Panc1 (cell line): Measurements from ENCODE around the gene PNLDC1.

ENCODE experiments used
- POLR2AphosphoS5 ChIP-seq: IDR thresholded peaks from 2 replicates; pipeline ENCODE4 v1.6.1; 2012; ENCODE audit warnings: mild to moderate bottlenecking, low read depth, low read length, moderate library complexity
- SIN3A ChIP-seq: IDR thresholded peaks from 2 replicates; pipeline ENCODE4 v1.6.1; 2012; ENCODE audit warnings: low read depth, mild to moderate bottlenecking, low read length, moderate library complexity, borderline replicate concordance; ENCODE audit not compliant: insufficient read depth
- TF ChIP-seq, protein P1 (sequence below): fragments of 450-650 bp; IDR thresholded peaks from 2 replicates; pipeline ENCODE4 v1.5.1; 2017; ENCODE audit warnings: mild to moderate bottlenecking
- TF ChIP-seq, protein P2 (sequence below), 2 experiments: IDR thresholded peaks; 2 replicates each; pipeline ENCODE4 v1.6.1; 2011 to 2012; ENCODE audit warnings: low read depth in 2 of 2, control low read depth in 1 of 2, low read length in 1 of 2, mild to moderate bottlenecking in 1 of 2, moderate library complexity in 1 of 2; ENCODE audit not compliant: insufficient read depth in 1 of 2

DNA sequence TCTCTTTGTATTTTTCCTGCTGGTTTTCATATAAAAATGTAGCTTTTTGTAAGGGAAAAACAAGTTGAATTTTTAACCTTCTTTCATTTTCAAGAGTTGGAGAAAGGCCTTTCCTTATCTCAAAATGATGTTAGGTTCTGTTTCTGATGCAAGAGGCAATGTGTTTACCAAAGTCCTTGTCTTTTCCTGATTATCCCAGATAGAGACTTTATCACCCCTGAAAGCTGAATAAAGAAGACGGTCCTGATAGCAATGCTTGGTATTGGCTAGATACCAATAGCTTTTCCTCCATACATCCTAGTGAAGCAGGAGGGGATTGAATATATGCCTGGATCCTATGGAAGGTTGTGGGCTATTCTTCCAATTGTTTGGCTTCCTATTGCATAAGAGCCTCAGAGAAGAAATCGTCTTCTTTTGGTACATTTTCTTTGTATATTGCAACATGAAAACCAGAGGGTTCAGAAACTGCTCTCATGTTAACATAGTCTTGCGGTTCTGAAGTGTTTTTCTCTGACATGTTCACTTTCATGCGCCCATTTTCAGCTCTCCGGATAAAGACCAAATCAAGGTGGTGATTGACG lies 5.5 kb downstream of the PNLDC1 start:
- TF ChIP-seq POLR2AphosphoS5 (no peak), SIN3A (no peak)
- TF ChIP-seq, protein P1, sequence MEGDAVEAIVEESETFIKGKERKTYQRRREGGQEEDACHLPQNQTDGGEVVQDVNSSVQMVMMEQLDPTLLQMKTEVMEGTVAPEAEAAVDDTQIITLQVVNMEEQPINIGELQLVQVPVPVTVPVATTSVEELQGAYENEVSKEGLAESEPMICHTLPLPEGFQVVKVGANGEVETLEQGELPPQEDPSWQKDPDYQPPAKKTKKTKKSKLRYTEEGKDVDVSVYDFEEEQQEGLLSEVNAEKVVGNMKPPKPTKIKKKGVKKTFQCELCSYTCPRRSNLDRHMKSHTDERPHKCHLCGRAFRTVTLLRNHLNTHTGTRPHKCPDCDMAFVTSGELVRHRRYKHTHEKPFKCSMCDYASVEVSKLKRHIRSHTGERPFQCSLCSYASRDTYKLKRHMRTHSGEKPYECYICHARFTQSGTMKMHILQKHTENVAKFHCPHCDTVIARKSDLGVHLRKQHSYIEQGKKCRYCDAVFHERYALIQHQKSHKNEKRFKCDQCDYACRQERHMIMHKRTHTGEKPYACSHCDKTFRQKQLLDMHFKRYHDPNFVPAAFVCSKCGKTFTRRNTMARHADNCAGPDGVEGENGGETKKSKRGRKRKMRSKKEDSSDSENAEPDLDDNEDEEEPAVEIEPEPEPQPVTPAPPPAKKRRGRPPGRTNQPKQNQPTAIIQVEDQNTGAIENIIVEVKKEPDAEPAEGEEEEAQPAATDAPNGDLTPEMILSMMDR: no peak
- TF ChIP-seq, protein P2, sequence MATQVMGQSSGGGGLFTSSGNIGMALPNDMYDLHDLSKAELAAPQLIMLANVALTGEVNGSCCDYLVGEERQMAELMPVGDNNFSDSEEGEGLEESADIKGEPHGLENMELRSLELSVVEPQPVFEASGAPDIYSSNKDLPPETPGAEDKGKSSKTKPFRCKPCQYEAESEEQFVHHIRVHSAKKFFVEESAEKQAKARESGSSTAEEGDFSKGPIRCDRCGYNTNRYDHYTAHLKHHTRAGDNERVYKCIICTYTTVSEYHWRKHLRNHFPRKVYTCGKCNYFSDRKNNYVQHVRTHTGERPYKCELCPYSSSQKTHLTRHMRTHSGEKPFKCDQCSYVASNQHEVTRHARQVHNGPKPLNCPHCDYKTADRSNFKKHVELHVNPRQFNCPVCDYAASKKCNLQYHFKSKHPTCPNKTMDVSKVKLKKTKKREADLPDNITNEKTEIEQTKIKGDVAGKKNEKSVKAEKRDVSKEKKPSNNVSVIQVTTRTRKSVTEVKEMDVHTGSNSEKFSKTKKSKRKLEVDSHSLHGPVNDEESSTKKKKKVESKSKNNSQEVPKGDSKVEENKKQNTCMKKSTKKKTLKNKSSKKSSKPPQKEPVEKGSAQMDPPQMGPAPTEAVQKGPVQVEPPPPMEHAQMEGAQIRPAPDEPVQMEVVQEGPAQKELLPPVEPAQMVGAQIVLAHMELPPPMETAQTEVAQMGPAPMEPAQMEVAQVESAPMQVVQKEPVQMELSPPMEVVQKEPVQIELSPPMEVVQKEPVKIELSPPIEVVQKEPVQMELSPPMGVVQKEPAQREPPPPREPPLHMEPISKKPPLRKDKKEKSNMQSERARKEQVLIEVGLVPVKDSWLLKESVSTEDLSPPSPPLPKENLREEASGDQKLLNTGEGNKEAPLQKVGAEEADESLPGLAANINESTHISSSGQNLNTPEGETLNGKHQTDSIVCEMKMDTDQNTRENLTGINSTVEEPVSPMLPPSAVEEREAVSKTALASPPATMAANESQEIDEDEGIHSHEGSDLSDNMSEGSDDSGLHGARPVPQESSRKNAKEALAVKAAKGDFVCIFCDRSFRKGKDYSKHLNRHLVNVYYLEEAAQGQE (IDR thresholded peaks at IDR 0.05; ENCODE audit: insufficient read depth in 1 of 2, low read depth in 2 of 2, low read length in 1 of 2): no peak
